WTC11 (cell line): ENCODE results near the gene ZNF792. TPM values are rescaled to one million over a fixed set of nuclear protein-coding genes. Genes with fewer than 3 reads are reported as not detected.

Experiments used
- ATAC-seq: fragments of 200-7000 bp; cut with Tn5 transposase; 2 replicates; pipeline ENCODE4 v1.10.0; 2021; ENCODE audit warnings: mild to moderate bottlenecking, moderate library complexity
- CTCF ChIA-PET: fragments of 300-600 bp; sonication (Branson Sonifier 250); formaldehyde crosslinking; loops from one replicate; lab custom pipeline; 2021; ENCODE audit warnings: antibody characterized with exemption; lab: Charles Lee
- POLR2A ChIA-PET: fragments of 350-600 bp; sonication (Branson Sonifier 250); formaldehyde crosslinking; loops from one replicate; lab custom pipeline; 2021; ENCODE audit warnings: antibody characterized with exemption; lab: Charles Lee
- DNase-seq: peaks from one replicate; pipeline ENCODE4 v3.0.0; 2021; ENCODE audit warnings: low spot score
- H3K27ac Mint-ChIP-seq: 2 replicates; pipeline ENCODE4 v1.8.0; 2021; ENCODE audit warnings: mixed read lengths
- H3K27me3 Mint-ChIP-seq: 2 replicates; pipeline ENCODE4 v1.8.0; 2021; ENCODE audit warnings: low read depth, mild to moderate bottlenecking, moderate library complexity, mixed read lengths
- H3K36me3 Mint-ChIP-seq: 2 replicates; pipeline ENCODE4 v1.8.0; 2021; ENCODE audit warnings: mixed read lengths
- H3K4me1 Mint-ChIP-seq: 2 replicates; pipeline ENCODE4 v1.8.0; 2022; ENCODE audit warnings: mixed read lengths
- H3K4me3 Mint-ChIP-seq: 2 replicates; pipeline ENCODE4 v1.8.0; 2021; ENCODE audit warnings: mild to moderate bottlenecking, moderate library complexity, mixed read lengths
- H3K9me3 Mint-ChIP-seq: 2 replicates; pipeline ENCODE4 v1.8.0; 2021; ENCODE audit warnings: mixed read lengths
- ATF6 ChIP-seq: sonication (generic); formaldehyde crosslinking; IDR thresholded peaks from 2 replicates; pipeline ENCODE4 v1.8.1; 2023; ENCODE audit warnings: mild to moderate bottlenecking, missing genetic modification reagents
- E2F5 ChIP-seq: sonication (generic); formaldehyde crosslinking; IDR thresholded peaks from 2 replicates; pipeline ENCODE4 v1.8.1; 2022; ENCODE audit warnings: mild to moderate bottlenecking, moderate library complexity, missing genetic modification reagents
- HMGXB4 ChIP-seq: sonication (generic); formaldehyde crosslinking; IDR thresholded peaks from 2 replicates; pipeline ENCODE4 v1.8.1; 2023; ENCODE audit warnings: mild to moderate bottlenecking, moderate library complexity, missing genetic modification reagents
- IRF2 ChIP-seq: sonication (generic); formaldehyde crosslinking; IDR thresholded peaks from 2 replicates; pipeline ENCODE4 v1.8.0; 2022; ENCODE audit warnings: low read depth, missing genetic modification reagents, borderline replicate concordance
- JUN ChIP-seq: sonication (generic); formaldehyde crosslinking; IDR thresholded peaks from 2 replicates; pipeline ENCODE4 v1.8.0; 2023; ENCODE audit warnings: mild to moderate bottlenecking, missing genetic modification reagents
- MAX ChIP-seq: sonication (generic); formaldehyde crosslinking; IDR thresholded peaks from 2 replicates; pipeline ENCODE4 v1.8.0; 2022; ENCODE audit warnings: mild to moderate bottlenecking, missing genetic modification reagents
- PREB ChIP-seq: sonication (generic); formaldehyde crosslinking; IDR thresholded peaks from 2 replicates; pipeline ENCODE4 v1.8.1; 2022; ENCODE audit warnings: mild to moderate bottlenecking, missing genetic modification reagents, moderate library complexity, borderline replicate concordance
- RELA ChIP-seq: sonication (generic); formaldehyde crosslinking; IDR thresholded peaks from 2 replicates; pipeline ENCODE4 v1.8.1; 2022; ENCODE audit warnings: missing genetic modification reagents, mild to moderate bottlenecking, borderline replicate concordance
- SP1 ChIP-seq: sonication (generic); formaldehyde crosslinking; conservative IDR thresholded peaks from 2 replicates; pipeline ENCODE4 v1.8.1; 2022; ENCODE audit warnings: missing genetic modification reagents
- TEAD1 ChIP-seq: sonication (generic); formaldehyde crosslinking; IDR thresholded peaks from 2 replicates; pipeline ENCODE4 v1.8.0; 2022; ENCODE audit warnings: mild to moderate bottlenecking, missing genetic modification reagents
- TEAD4 ChIP-seq: sonication (generic); formaldehyde crosslinking; IDR thresholded peaks from 2 replicates; pipeline ENCODE4 v1.8.0; 2022; ENCODE audit warnings: mild to moderate bottlenecking, missing genetic modification reagents
- USF2 ChIP-seq: sonication (generic); formaldehyde crosslinking; IDR thresholded peaks from 2 replicates; pipeline ENCODE4 v1.8.1; 2023; ENCODE audit warnings: mild to moderate bottlenecking, missing genetic modification reagents, moderate library complexity
- ZSCAN18 ChIP-seq: fragments of 250-450 bp; sonication (Bioruptor Pico); IDR thresholded peaks from 2 replicates; pipeline ENCODE4 v2.1.2; 2022; ENCODE audit warnings: mild to moderate bottlenecking, moderate library complexity
- total RNA-seq: library from RNA; stranded (reverse); gene quantifications from 3 replicates; pipeline ENCODE4 v1.2.3, GENCODE V29; 2021

Gene ZNF792
- total RNA-seq, 1 experiment from 2014 or later = 12.9 TPM

- POLR2A ChIA-PET = no interaction called here
- no peak overlapping the region for H3K4me3 Mint-ChIP-seq
Measured at GRCh38 chr19:35009424-35010415, 45.7 kb upstream of the ZNF792 start.

GRCh38 chr19:35008891-35009341 lies 44.9 kb upstream of the ZNF792 start:
- Mint-ChIP-seq H3K27me3 (no peaks in the 10 kb centered on the region), H3K27ac (no peak overlapping the region), H3K36me3 (peaks cover 70% of the 10 kb centered on the region)
- POLR2A ChIA-PET = no interaction called here
- CTCF ChIA-PET = interaction anchor here (0.6 kb wide), 1 partner anchor 43 kb away, joined by 3 read pairs; no protein-coding TSS in a partner anchor
- no peak for DNase-seq
- TF ChIP-seq TEAD4 (CRISPR knock-in tag) (no peak), HMGXB4 (CRISPR knock-in tag) (no peak), RELA (CRISPR knock-in tag) (no peak), TEAD1 (no peak), SP1 (CRISPR knock-in tag) (no peak), ZSCAN18 (CRISPR knock-in tag) (no peak), E2F5 (CRISPR knock-in tag) (no peak)
- TF ChIP-seq, all 79 proteins: peak for 0
- no peaks in the 10 kb centered on the region for H3K9me3 Mint-ChIP-seq
- no peak overlapping the region for H3K4me3 Mint-ChIP-seq
- no peak for ATAC-seq
- peaks cover 30% of the 10 kb centered on the region for H3K4me1 Mint-ChIP-seq

More at GRCh38 chr19:35009424-35010415, 45.7 kb upstream of the ZNF792 start:
- ATAC-seq (no peak), DNase-seq (no peak)
- H3K27me3 Mint-ChIP-seq = no peaks in the 10 kb centered on the region
- CTCF ChIA-PET = no interaction called here
- H3K27ac Mint-ChIP-seq = peak overlapping the region; percentile 36; the same call in 1 of the 2 replicates
- no peaks in the 10 kb centered on the region for H3K9me3 Mint-ChIP-seq
- peaks cover 24% of the 10 kb centered on the region for H3K4me1 Mint-ChIP-seq
- no peak for TF ChIP-seq PREB (CRISPR knock-in tag)
- TF ChIP-seq MAX (CRISPR knock-in tag) = no peak
- TF ChIP-seq JUN (CRISPR knock-in tag) = no peak
- no peak for TF ChIP-seq HMGXB4 (CRISPR knock-in tag)
- no peak for TF ChIP-seq USF2
- no peak for TF ChIP-seq IRF2
- no peak for TF ChIP-seq ATF6 (CRISPR knock-in tag)
- TF ChIP-seq, all 79 proteins: peak for 0
- peaks cover 71% of the 10 kb centered on the region for H3K36me3 Mint-ChIP-seq
